GM19328 (cell line): ENCODE data around the gene DHRS7B.

Experiments
- ATAC-seq: cut with Tn5 transposase; IDR thresholded peaks from one replicate; pipeline ENCODE4 v1.9.1; 2021; ENCODE audit warnings: mild to moderate bottlenecking, moderate library complexity; ENCODE audit not compliant: unreplicated experiment

DHRS7B gene

DNA sequence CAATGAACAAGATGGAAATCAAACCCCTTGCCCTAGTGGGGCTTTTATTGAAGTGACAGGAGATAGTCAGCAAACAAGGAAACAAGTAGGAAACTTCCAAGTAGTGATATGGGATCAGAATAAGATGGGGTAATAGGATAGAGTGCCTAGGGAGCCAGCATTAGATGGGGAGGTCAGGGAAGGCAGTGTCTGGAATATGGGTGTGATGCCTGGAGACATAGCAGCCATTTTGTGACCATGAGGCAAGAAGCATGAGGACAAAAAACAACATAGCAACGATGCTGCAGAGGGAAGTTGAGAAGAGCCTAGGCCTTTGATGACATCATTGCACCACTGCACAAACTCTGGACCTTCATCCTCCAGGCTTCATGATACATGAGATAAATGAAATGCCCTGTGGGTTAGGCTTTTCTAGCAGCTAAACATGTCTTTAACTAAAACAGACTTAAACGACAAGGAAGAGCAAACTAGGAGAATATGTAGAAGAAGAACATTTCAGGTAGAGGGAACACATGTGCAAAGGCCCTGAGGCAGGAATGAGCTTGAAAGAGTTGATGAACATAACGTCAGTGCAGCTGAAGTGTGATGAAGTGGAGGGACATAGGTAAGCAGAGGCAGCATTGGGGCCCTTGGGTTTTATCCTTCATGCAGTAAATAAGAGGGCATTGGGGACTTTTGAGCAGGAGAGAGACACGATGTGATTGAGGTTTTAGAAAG, 105.4 kb downstream of the DHRS7B start:
- ATAC-seq = no peak

- ATAC-seq = no peak
These were observed 107.0 kb downstream of the DHRS7B start for GRCh38 chr17:21233581-21234347.

DNA sequence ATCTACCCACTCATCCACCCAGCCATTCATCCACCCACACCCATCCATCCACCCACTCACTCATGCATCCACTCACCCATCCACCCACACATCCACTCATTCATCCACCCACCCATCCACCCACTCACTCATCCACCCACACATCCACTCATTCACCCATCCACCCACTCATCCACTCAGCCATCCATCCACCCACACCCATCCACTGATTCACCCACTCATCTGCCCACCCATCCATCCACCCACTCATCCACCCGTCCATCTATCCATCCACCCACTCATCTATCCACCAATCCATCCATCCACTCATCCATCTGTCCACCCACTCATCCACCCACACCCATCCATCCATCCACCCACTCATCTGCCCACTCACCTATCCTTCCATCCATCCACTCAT, 109.2 kb downstream of the DHRS7B start:
- no peak for ATAC-seq

- no peak for ATAC-seq
These were observed 113.1 kb downstream of the DHRS7B start for GRCh38 chr17:21239680-21240368.

GRCh38 chr17:21240369-21241055, 113.7 kb downstream of the DHRS7B start:
- ATAC-seq = no peak
